Measurements from ENCODE around the gene ELL2.

Gene ELL2

DNA sequence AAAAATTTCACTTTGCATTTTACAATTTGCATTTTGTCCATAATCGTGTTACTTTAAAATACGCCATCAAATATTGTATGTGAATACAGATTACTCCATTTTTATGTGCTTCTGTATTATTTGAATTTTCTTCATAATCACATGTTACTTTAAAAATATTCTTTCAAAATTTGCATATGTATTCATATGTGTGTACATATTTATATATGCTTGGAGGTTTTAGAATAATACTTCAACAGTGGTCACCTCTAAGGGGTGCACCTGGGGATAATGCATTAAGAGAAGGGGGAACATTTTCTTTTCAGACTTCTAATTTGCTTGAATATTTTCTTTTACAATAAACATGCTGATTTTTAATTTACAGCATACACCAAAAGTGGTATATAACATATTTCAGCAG, 21.9 kb upstream of the ELL2 start:
- H3K4me1 ChIP-seq (ENCODE audit: control insufficient read depth, insufficient read depth, low read length, unreplicated experiment) = peaks cover 10% of the 10 kb centered on the region
- H3K79me2 ChIP-seq (ENCODE audit: control insufficient read depth, insufficient read depth, low read length, unreplicated experiment) = no peaks in the 10 kb centered on the region
- H3K4me3 ChIP-seq (ENCODE audit: low read depth, low read length) = no peak overlapping the region
- H3K27ac ChIP-seq (ENCODE audit: low read depth, low read length) = no peak overlapping the region
- no peaks in the 10 kb centered on the region for H3K27me3 ChIP-seq (ENCODE audit: insufficient read depth, low read length)
- no peaks in the 10 kb centered on the region for H3K36me3 ChIP-seq (ENCODE audit: insufficient read depth, low read length)
- H2AFZ ChIP-seq (ENCODE audit: low read length, unreplicated experiment) = no peak overlapping the region

GRCh38 chr5:95983080-95983479, 21.4 kb upstream of the ELL2 start:
- H3K79me2 ChIP-seq (ENCODE audit: control insufficient read depth, insufficient read depth, low read length, unreplicated experiment) = no peaks in the 10 kb centered on the region
- peaks cover 10% of the 10 kb centered on the region for H3K4me1 ChIP-seq (ENCODE audit: control insufficient read depth, insufficient read depth, low read length, unreplicated experiment)
- no peak overlapping the region for H3K4me3 ChIP-seq (ENCODE audit: low read depth, low read length)
- no peaks in the 10 kb centered on the region for H3K27me3 ChIP-seq (ENCODE audit: insufficient read depth, low read length)
- no peak overlapping the region for H2AFZ ChIP-seq (ENCODE audit: low read length, unreplicated experiment)
- no peak overlapping the region for H3K27ac ChIP-seq (ENCODE audit: low read depth, low read length)
- H3K36me3 ChIP-seq (ENCODE audit: insufficient read depth, low read length) = no peaks in the 10 kb centered on the region

DNA sequence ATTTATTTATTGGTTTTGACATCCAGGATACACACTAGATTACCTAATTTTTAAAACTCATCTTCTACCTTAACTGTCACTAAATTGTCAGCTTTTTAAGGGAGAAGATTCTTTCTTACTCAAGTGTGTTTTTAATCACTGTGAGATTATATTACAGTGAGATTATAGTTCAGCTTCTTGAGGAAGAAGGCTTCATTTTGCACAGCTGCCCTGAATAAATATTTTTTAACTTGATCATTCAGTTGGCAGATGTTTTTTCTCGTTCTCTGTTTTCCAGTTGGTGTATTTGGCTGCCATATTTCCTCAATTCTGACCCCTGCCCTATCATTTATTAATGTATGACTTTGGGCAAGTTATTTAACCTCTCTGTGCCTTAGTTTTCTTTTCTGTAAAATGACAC, 15.0 kb upstream of the ELL2 start:
- no peaks in the 10 kb centered on the region for H3K36me3 ChIP-seq (ENCODE audit: insufficient read depth, low read length)
- H3K79me2 ChIP-seq (ENCODE audit: control insufficient read depth, insufficient read depth, low read length, unreplicated experiment) = no peaks in the 10 kb centered on the region
- H3K4me3 ChIP-seq (ENCODE audit: low read depth, low read length) = no peak overlapping the region
- H2AFZ ChIP-seq (ENCODE audit: low read length, unreplicated experiment) = no peak overlapping the region
- H3K27ac ChIP-seq (ENCODE audit: low read depth, low read length) = no peak overlapping the region
- no peaks in the 10 kb centered on the region for H3K27me3 ChIP-seq (ENCODE audit: insufficient read depth, low read length)
- H3K4me1 ChIP-seq (ENCODE audit: control insufficient read depth, insufficient read depth, low read length, unreplicated experiment) = peaks cover 14% of the 10 kb centered on the region

- H3K27me3 ChIP-seq (ENCODE audit: insufficient read depth, low read length) = no peaks in the 10 kb centered on the region
- H3K36me3 ChIP-seq (ENCODE audit: insufficient read depth, low read length) = no peaks in the 10 kb centered on the region
- no peak overlapping the region for H3K4me3 ChIP-seq (ENCODE audit: low read depth, low read length)
- no peak overlapping the region for H2AFZ ChIP-seq (ENCODE audit: low read length, unreplicated experiment)
- H3K79me2 ChIP-seq (ENCODE audit: control insufficient read depth, insufficient read depth, low read length, unreplicated experiment) = no peaks in the 10 kb centered on the region
- no peak overlapping the region for H3K27ac ChIP-seq (ENCODE audit: low read depth, low read length)
- H3K4me1 ChIP-seq (ENCODE audit: control insufficient read depth, insufficient read depth, low read length, unreplicated experiment) = peaks cover 14% of the 10 kb centered on the region
These were observed 14.1 kb upstream of the ELL2 start for GRCh38 chr5:95975703-95976102.

- no peaks in the 10 kb centered on the region for H3K79me2 ChIP-seq (ENCODE audit: control insufficient read depth, insufficient read depth, low read length, unreplicated experiment)
- peak overlapping the region; percentile 43; the same call in 1 of the 2 replicates for H3K27ac ChIP-seq (ENCODE audit: low read depth, low read length)
- H3K36me3 ChIP-seq (ENCODE audit: insufficient read depth, low read length) = no peaks in the 10 kb centered on the region
- H3K4me1 ChIP-seq (ENCODE audit: control insufficient read depth, insufficient read depth, low read length, unreplicated experiment) = peaks cover 14% of the 10 kb centered on the region
- H3K4me3 ChIP-seq (ENCODE audit: low read depth, low read length) = no peak overlapping the region
- H3K27me3 ChIP-seq (ENCODE audit: insufficient read depth, low read length) = no peaks in the 10 kb centered on the region
- no peak overlapping the region for H2AFZ ChIP-seq (ENCODE audit: low read length, unreplicated experiment)
These were observed 12.2 kb upstream of the ELL2 start for GRCh38 chr5:95973793-95974325.

GRCh38 chr5:95972196-95972595, 10.5 kb upstream of the ELL2 start:
- H3K27me3 ChIP-seq (ENCODE audit: insufficient read depth, low read length) = no peaks in the 10 kb centered on the region
- H3K4me1 ChIP-seq (ENCODE audit: control insufficient read depth, insufficient read depth, low read length, unreplicated experiment) = peaks cover 14% of the 10 kb centered on the region
- H3K36me3 ChIP-seq (ENCODE audit: insufficient read depth, low read length) = no peaks in the 10 kb centered on the region
- no peak overlapping the region for H3K27ac ChIP-seq (ENCODE audit: low read depth, low read length)
- H2AFZ ChIP-seq (ENCODE audit: low read length, unreplicated experiment) = no peak overlapping the region
- no peak overlapping the region for H3K4me3 ChIP-seq (ENCODE audit: low read depth, low read length)
- no peaks in the 10 kb centered on the region for H3K79me2 ChIP-seq (ENCODE audit: control insufficient read depth, insufficient read depth, low read length, unreplicated experiment)

GRCh38 chr5:95970359-95970704, 8.7 kb upstream of the ELL2 start:
- no peak overlapping the region for H3K27ac ChIP-seq (ENCODE audit: low read depth, low read length)
- peaks cover 14% of the 10 kb centered on the region for H3K4me1 ChIP-seq (ENCODE audit: control insufficient read depth, insufficient read depth, low read length, unreplicated experiment)
- H3K79me2 ChIP-seq (ENCODE audit: control insufficient read depth, insufficient read depth, low read length, unreplicated experiment) = no peaks in the 10 kb centered on the region
- H3K36me3 ChIP-seq (ENCODE audit: insufficient read depth, low read length) = no peaks in the 10 kb centered on the region
- H3K27me3 ChIP-seq (ENCODE audit: insufficient read depth, low read length) = no peaks in the 10 kb centered on the region
- no peak overlapping the region for H2AFZ ChIP-seq (ENCODE audit: low read length, unreplicated experiment)
- H3K4me3 ChIP-seq (ENCODE audit: low read depth, low read length) = no peak overlapping the region

DNA sequence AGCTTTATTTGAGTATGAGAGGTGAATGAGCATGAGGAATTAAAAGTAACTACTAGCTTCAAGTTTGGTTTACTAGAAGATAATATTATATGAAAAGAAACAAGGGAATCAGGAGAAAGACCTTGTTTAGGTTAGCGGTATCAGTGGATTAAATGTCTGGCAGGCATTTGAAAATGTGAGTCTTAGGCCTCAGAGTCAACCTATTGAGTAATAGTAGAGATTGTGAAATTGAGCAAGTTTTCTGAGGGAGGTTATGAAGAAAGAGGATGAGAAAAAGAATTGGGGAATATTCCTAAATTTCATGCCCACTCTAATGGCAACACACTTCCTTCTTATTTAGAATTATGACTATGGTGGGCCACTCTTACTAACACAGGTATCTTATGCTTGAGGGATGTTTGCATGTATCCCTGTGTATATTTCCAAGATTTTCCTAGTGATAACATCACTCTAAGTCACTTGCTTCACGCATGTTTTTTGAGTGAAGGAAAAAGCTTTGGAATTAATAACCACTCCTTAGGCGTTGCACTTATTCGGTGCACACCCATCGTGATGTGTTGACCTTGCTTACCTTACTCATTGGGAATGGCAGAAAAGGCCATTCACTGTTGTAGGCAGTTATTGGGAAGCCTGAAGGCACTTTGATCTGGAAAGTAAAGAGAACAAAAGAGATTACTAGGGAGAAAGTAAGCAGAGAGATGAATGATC, 8.2 kb upstream of the ELL2 start:
- Histone ChIP-seq H2AFZ (ENCODE audit: low read length, unreplicated experiment) (no peak overlapping the region), H3K36me3 (ENCODE audit: insufficient read depth, low read length) (no peaks in the 10 kb centered on the region), H3K27me3 (ENCODE audit: insufficient read depth, low read length) (no peaks in the 10 kb centered on the region), H3K27ac (ENCODE audit: low read depth, low read length) (no peak overlapping the region), H3K79me2 (ENCODE audit: control insufficient read depth, insufficient read depth, low read length, unreplicated experiment) (no peaks in the 10 kb centered on the region), H3K4me1 (ENCODE audit: control insufficient read depth, insufficient read depth, low read length, unreplicated experiment) (peaks cover 14% of the 10 kb centered on the region), H3K4me3 (ENCODE audit: low read depth, low read length) (no peak overlapping the region)

GRCh38 chr5:95969055-95969454, 7.4 kb upstream of the ELL2 start:
- no peak overlapping the region for H3K27ac ChIP-seq (ENCODE audit: low read depth, low read length)
- no peak overlapping the region for H3K4me3 ChIP-seq (ENCODE audit: low read depth, low read length)
- H2AFZ ChIP-seq (ENCODE audit: low read length, unreplicated experiment) = no peak overlapping the region
- no peaks in the 10 kb centered on the region for H3K27me3 ChIP-seq (ENCODE audit: insufficient read depth, low read length)
- no peaks in the 10 kb centered on the region for H3K36me3 ChIP-seq (ENCODE audit: insufficient read depth, low read length)
- H3K79me2 ChIP-seq (ENCODE audit: control insufficient read depth, insufficient read depth, low read length, unreplicated experiment) = no peaks in the 10 kb centered on the region
- peaks cover 9% of the 10 kb centered on the region for H3K4me1 ChIP-seq (ENCODE audit: control insufficient read depth, insufficient read depth, low read length, unreplicated experiment)

DNA sequence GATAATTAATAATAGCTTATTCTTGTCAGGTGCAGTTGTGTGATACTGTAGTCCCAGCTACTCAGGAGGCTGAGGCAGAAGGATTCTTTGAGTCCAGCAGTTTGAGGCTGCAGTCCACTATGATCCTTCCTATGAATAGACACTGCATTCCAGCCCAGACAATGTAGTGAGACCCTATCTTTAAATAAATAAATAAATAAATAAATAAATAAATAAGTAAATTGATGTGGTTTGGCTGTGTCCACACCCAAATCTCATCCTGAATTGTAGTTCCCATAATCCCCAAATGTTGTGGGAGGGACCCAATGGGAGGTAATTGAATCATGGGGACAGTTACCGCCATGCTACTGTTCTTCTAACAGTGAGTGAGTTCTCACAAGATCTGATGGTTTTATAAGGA, 5.6 kb upstream of the ELL2 start:
- Histone ChIP-seq H3K36me3 (ENCODE audit: insufficient read depth, low read length) (no peaks in the 10 kb centered on the region), H3K27me3 (ENCODE audit: insufficient read depth, low read length) (no peaks in the 10 kb centered on the region), H2AFZ (ENCODE audit: low read length, unreplicated experiment) (no peak overlapping the region), H3K79me2 (ENCODE audit: control insufficient read depth, insufficient read depth, low read length, unreplicated experiment) (no peaks in the 10 kb centered on the region), H3K4me3 (ENCODE audit: low read depth, low read length) (no peak overlapping the region), H3K27ac (ENCODE audit: low read depth, low read length) (no peak overlapping the region), H3K4me1 (ENCODE audit: control insufficient read depth, insufficient read depth, low read length, unreplicated experiment) (peaks cover 5% of the 10 kb centered on the region)

- H3K79me2 ChIP-seq (ENCODE audit: control insufficient read depth, insufficient read depth, low read length, unreplicated experiment) = peaks cover 6% of the 10 kb centered on the region
- no peak overlapping the region for H2AFZ ChIP-seq (ENCODE audit: low read length, unreplicated experiment)
- H3K27me3 ChIP-seq (ENCODE audit: insufficient read depth, low read length) = no peaks in the 10 kb centered on the region
- H3K4me3 ChIP-seq (ENCODE audit: low read depth, low read length) = no peak overlapping the region
- H3K27ac ChIP-seq (ENCODE audit: low read depth, low read length) = no peak overlapping the region
- no peaks in the 10 kb centered on the region for H3K36me3 ChIP-seq (ENCODE audit: insufficient read depth, low read length)
- peaks cover 5% of the 10 kb centered on the region for H3K4me1 ChIP-seq (ENCODE audit: control insufficient read depth, insufficient read depth, low read length, unreplicated experiment)
These were observed 4.4 kb upstream of the ELL2 start for GRCh38 chr5:95966005-95966404.
